ENCODE measurements around the gene TFRC.

TFRC gene

GRCh38 chr3:196121066-196121465, 39.2 kb upstream of the TFRC start:
- Histone ChIP-seq H3K4me3 (ENCODE audit: low read length, poor library complexity, severe bottlenecking) (peak overlapping the region; percentile 62), H3K9me2 (replicated peaks; ENCODE audit: low read depth, low read length) (no peaks in the 10 kb centered on the region), H3K9me3 (ENCODE audit: insufficient read depth, low read depth, low read length) (no peaks in the 10 kb centered on the region), H2AFZ (ENCODE audit: low read length) (no peak overlapping the region), H3K27me3 (ENCODE audit: insufficient read depth, low read length, poor library complexity, severe bottlenecking) (no peaks in the 10 kb centered on the region), H4K20me1 (ENCODE audit: insufficient read depth, low read length, poor library complexity, severe bottlenecking) (no peaks in the 10 kb centered on the region), H3K36me3 (ENCODE audit: insufficient read depth, low read length) (no peaks in the 10 kb centered on the region), H3K9ac (ENCODE audit: low read depth, low read length, poor library complexity, severe bottlenecking) (peak overlapping the region; percentile 89), H3K4me2 (ENCODE audit: low read depth, low read length, poor library complexity, severe bottlenecking) (peak overlapping the region; percentile 79), H3K79me2 (ENCODE audit: insufficient read depth, low read length) (peaks cover 51% of the 10 kb centered on the region), H3F3A (ENCODE audit: low read depth) (peaks cover 13% of the 10 kb centered on the region), H3K4me1 (ENCODE audit: insufficient read depth, low read length, poor library complexity, severe bottlenecking) (peaks cover 72% of the 10 kb centered on the region)
- no peak for TF ChIP-seq EZH2phosphoT487 (IDR thresholded peaks at IDR 0.05; ENCODE audit: borderline replicate concordance)
- TF ChIP-seq, protein P1, sequence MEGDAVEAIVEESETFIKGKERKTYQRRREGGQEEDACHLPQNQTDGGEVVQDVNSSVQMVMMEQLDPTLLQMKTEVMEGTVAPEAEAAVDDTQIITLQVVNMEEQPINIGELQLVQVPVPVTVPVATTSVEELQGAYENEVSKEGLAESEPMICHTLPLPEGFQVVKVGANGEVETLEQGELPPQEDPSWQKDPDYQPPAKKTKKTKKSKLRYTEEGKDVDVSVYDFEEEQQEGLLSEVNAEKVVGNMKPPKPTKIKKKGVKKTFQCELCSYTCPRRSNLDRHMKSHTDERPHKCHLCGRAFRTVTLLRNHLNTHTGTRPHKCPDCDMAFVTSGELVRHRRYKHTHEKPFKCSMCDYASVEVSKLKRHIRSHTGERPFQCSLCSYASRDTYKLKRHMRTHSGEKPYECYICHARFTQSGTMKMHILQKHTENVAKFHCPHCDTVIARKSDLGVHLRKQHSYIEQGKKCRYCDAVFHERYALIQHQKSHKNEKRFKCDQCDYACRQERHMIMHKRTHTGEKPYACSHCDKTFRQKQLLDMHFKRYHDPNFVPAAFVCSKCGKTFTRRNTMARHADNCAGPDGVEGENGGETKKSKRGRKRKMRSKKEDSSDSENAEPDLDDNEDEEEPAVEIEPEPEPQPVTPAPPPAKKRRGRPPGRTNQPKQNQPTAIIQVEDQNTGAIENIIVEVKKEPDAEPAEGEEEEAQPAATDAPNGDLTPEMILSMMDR (conservative IDR thresholded peaks at IDR 0.05; ENCODE audit: low read length) = no peak

GRCh38 chr3:196120291-196120951, 38.5 kb upstream of the TFRC start:
- Histone ChIP-seq H3K4me1 (ENCODE audit: insufficient read depth, low read length, poor library complexity, severe bottlenecking) (peaks cover 79% of the 10 kb centered on the region), H3K9me3 (ENCODE audit: insufficient read depth, low read depth, low read length) (no peaks in the 10 kb centered on the region), H3K79me2 (ENCODE audit: insufficient read depth, low read length) (peaks cover 51% of the 10 kb centered on the region), H3K27me3 (ENCODE audit: insufficient read depth, low read length, poor library complexity, severe bottlenecking) (no peaks in the 10 kb centered on the region), H3K9me2 (replicated peaks; ENCODE audit: low read depth, low read length) (no peaks in the 10 kb centered on the region), H3K36me3 (ENCODE audit: insufficient read depth, low read length) (no peaks in the 10 kb centered on the region), H3K4me3 (ENCODE audit: low read length, poor library complexity, severe bottlenecking) (peak overlapping the region; percentile 62), H3F3A (ENCODE audit: low read depth) (peaks cover 13% of the 10 kb centered on the region), H3K4me2 (ENCODE audit: low read depth, low read length, poor library complexity, severe bottlenecking) (peak overlapping the region; percentile 79), H3K9ac (ENCODE audit: low read depth, low read length, poor library complexity, severe bottlenecking) (peak overlapping the region; percentile 89), H4K20me1 (ENCODE audit: insufficient read depth, low read length, poor library complexity, severe bottlenecking) (no peaks in the 10 kb centered on the region), H2AFZ (ENCODE audit: low read length) (no peak overlapping the region)
- TF ChIP-seq, protein P1 (conservative IDR thresholded peaks at IDR 0.05; ENCODE audit: low read length) = no peak
- TF ChIP-seq EZH2phosphoT487 (IDR thresholded peaks at IDR 0.05; ENCODE audit: borderline replicate concordance) = no peak

DNA sequence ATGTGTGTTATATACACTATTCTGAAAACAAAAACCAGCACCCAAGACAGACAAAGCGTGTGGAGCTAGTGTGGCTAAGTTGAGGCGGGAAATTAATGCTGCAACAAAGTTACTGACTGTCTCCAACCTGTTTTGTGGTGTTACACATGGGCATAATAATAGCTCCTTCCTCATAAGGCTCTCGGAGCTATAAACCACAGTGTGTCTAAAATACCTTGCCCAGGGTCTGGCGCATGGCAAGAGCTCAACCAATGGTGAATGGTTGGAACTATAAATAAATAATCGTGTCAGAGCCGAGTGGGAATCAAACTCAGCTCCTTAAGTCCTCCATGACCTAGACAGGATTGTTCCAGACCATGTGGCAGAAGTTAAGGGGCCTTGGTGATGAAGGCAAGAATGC, 35.9 kb upstream of the TFRC start:
- peaks cover 75% of the 10 kb centered on the region for H3K4me1 ChIP-seq (ENCODE audit: insufficient read depth, low read length, poor library complexity, severe bottlenecking)
- H3K9me3 ChIP-seq (ENCODE audit: insufficient read depth, low read depth, low read length) = no peaks in the 10 kb centered on the region
- peaks cover 40% of the 10 kb centered on the region for H3K79me2 ChIP-seq (ENCODE audit: insufficient read depth, low read length)
- H3K9ac ChIP-seq (ENCODE audit: low read depth, low read length, poor library complexity, severe bottlenecking) = peak overlapping the region; percentile 71
- no peaks in the 10 kb centered on the region for H3K27me3 ChIP-seq (ENCODE audit: insufficient read depth, low read length, poor library complexity, severe bottlenecking)
- H3K4me3 ChIP-seq (ENCODE audit: low read length, poor library complexity, severe bottlenecking) = peak overlapping the region; percentile 13
- H3K36me3 ChIP-seq (ENCODE audit: insufficient read depth, low read length) = no peaks in the 10 kb centered on the region
- no peak overlapping the region for H2AFZ ChIP-seq (ENCODE audit: low read length)
- peaks cover 13% of the 10 kb centered on the region for H3F3A ChIP-seq (ENCODE audit: low read depth)
- TF ChIP-seq, protein P1 (conservative IDR thresholded peaks at IDR 0.05; ENCODE audit: low read length) = no peak
- H4K20me1 ChIP-seq (ENCODE audit: insufficient read depth, low read length, poor library complexity, severe bottlenecking) = no peaks in the 10 kb centered on the region
- peak overlapping the region; percentile 54 for H3K4me2 ChIP-seq (ENCODE audit: low read depth, low read length, poor library complexity, severe bottlenecking)
- H3K9me2 ChIP-seq (replicated peaks; ENCODE audit: low read depth, low read length) = no peaks in the 10 kb centered on the region
